Upper lobe of right lung (tissue), 1 donor: ENCODE data around the gene MAN1C1. TPM values are rescaled to one million over a fixed set of nuclear protein-coding genes. Genes with fewer than 3 reads are reported as not detected.
A peak's percentile ranks its signal among the peaks of the same experiment; 100 is the strongest.

Experiments used
- ATAC-seq: fragments of 200-7000 bp; cut with Tn5 transposase; one replicate; pipeline ENCODE4 v1.9.1; 2020; ENCODE audit warnings: mild to moderate bottlenecking, moderate library complexity
- DNase-seq: peaks from one replicate; pipeline ENCODE4 v3.0.0-alpha.2; 2020
- H3K27ac ChIP-seq: fragments of 200-600 bp; one replicate; pipeline ENCODE4 v1.8.0; 2022
- H3K27me3 ChIP-seq: fragments of 200-600 bp; one replicate; pipeline ENCODE4 v1.8.0; 2022; ENCODE audit warnings: mild to moderate bottlenecking
- H3K36me3 ChIP-seq: fragments of 200-600 bp; one replicate; pipeline ENCODE4 v1.8.0; 2022
- H3K4me1 ChIP-seq: fragments of 200-600 bp; one replicate; pipeline ENCODE4 v1.8.0; 2022
- H3K4me3 ChIP-seq: fragments of 200-600 bp; one replicate; pipeline ENCODE4 v1.8.0; 2022; ENCODE audit warnings: mild to moderate bottlenecking
- H3K9me3 ChIP-seq: fragments of 200-600 bp; one replicate; pipeline ENCODE4 v1.8.0; 2022
- CTCF ChIP-seq: fragments of 200-600 bp; IDR thresholded peaks from one replicate; pipeline ENCODE4 v1.8.0; 2022; ENCODE audit warnings: antibody characterized with exemption
- intact Hi-C: fragments of 100-400 bp; cut with DNase I; formaldehyde crosslinking; loops from one replicate; pipeline ENCODE4 v1.11.0; 2022
- total RNA-seq: library from RNA; stranded (reverse); fragmentation: NEBNext Ultra II Directional; extraction: Animal tissue kit (Norgen Biotek cat#: 25700); gene quantifications from one replicate; pipeline ENCODE4 v1.2.1, GENCODE V29; 2021
- donor health status: DM: no; HTN: yes; CAD: no; lungs with severe emphysema.

MAN1C1 gene
- total RNA-seq, 1 donor from 2014 or later = 19.7 TPM

DNA sequence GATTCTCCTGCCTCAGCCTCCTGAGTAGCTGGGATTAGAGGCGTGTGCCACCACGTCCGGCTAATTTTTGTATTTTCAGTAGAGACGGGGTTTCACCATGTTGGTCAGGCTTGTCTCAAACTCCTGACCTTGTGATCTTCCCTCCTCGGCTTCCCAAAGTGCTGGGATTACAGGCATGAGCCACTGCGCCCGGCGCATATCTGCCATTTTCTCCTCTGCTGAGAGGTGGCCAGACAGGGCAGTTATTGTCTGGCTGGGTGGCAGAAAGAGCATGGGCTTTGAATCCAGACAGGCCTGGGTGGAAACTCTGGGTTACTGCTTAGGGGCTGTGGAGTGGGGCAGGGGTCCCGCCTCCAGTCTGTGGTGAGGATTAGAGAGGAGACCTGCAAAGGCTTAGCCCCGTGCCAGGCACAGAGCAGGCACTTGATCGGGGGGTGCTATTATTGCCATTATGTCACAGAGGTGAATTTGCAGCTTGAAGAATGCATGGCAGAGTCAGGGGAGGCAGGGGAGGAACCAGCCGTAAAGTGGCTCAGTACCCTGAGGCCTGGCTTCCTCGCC lies 73.9 kb downstream of the MAN1C1 start:
- Histone ChIP-seq H3K4me3 (no peak overlapping the region), H3K27me3 (no peaks in the 10 kb centered on the region), H3K9me3 (no peaks in the 10 kb centered on the region), H3K36me3 (no peaks in the 10 kb centered on the region), H3K27ac (no peak overlapping the region), H3K4me1 (peaks cover 39% of the 10 kb centered on the region)
- ATAC-seq = no peak
- intact Hi-C loops = no loop called here
- no peak for TF ChIP-seq CTCF
- peak; percentile 46 for DNase-seq

GRCh38 chr1:25691211-25691610 lies 74.6 kb downstream of the MAN1C1 start:
- Histone ChIP-seq H3K4me1 (peaks cover 44% of the 10 kb centered on the region), H3K27me3 (no peaks in the 10 kb centered on the region), H3K4me3 (no peak overlapping the region), H3K9me3 (no peaks in the 10 kb centered on the region), H3K36me3 (no peaks in the 10 kb centered on the region), H3K27ac (no peak overlapping the region)
- ATAC-seq (no peak), DNase-seq (no peak)
- no peak for TF ChIP-seq CTCF
- intact Hi-C loops = no loop called here

GRCh38 chr1:25692560-25692959 lies 76.0 kb downstream of the MAN1C1 start:
- peaks cover 46% of the 10 kb centered on the region for H3K4me1 ChIP-seq
- no peaks in the 10 kb centered on the region for H3K9me3 ChIP-seq
- H3K27me3 ChIP-seq = no peaks in the 10 kb centered on the region
- ATAC-seq (no peak), DNase-seq (no peak)
- H3K4me3 ChIP-seq = no peak overlapping the region
- peak; percentile 38 for TF ChIP-seq CTCF
- H3K27ac ChIP-seq = no peak overlapping the region
- no peaks in the 10 kb centered on the region for H3K36me3 ChIP-seq
- intact Hi-C loops = no loop called here

DNA sequence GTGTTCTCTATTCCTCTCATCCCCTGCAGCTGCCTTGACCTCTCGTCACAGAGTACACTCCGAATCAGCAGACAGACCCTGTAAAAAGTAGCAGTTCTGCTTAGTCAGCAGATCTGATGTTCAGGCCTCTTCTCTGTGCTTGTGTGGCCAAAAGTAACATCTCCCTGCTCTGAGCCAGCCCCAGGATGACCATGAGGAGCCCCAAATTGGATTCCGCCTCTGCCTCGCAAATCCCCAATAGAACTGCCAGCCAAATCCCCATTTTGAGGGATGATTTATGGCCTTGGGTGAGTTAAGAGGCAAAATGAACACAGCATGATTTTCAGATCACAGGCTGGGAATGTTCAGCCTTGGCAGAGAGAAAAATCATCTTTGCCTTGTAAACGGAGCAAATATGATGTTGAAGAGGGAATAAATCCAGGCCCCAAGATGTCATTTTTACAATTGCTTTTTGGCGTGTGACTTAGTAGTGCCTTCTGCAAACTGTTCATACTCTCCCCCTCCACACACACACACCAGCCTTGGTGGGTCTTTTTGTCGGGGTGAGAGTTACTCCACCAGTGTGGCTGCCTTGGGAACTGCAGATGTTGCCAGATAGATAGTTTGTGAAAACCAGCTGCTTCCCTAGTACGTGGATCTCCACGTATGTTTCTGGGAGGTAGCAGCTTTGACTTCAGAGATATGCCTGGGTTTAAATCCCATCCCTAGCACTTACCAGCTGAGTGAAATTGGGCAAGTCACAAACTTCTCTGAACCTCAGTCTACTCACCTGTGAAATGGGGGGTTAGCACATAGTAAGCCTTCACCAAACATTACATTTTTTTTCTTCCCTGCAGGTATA lies 77.8 kb downstream of the MAN1C1 start:
- H3K9me3 ChIP-seq = no peaks in the 10 kb centered on the region
- H3K27ac ChIP-seq = peak overlapping the region; percentile 83
- TF ChIP-seq CTCF = peak; percentile 10
- H3K36me3 ChIP-seq = no peaks in the 10 kb centered on the region
- peaks cover 34% of the 10 kb centered on the region for H3K4me1 ChIP-seq
- DNase-seq (no peak), ATAC-seq (no peak)
- no peak overlapping the region for H3K4me3 ChIP-seq
- no peaks in the 10 kb centered on the region for H3K27me3 ChIP-seq
- intact Hi-C loops = no loop called here

DNA sequence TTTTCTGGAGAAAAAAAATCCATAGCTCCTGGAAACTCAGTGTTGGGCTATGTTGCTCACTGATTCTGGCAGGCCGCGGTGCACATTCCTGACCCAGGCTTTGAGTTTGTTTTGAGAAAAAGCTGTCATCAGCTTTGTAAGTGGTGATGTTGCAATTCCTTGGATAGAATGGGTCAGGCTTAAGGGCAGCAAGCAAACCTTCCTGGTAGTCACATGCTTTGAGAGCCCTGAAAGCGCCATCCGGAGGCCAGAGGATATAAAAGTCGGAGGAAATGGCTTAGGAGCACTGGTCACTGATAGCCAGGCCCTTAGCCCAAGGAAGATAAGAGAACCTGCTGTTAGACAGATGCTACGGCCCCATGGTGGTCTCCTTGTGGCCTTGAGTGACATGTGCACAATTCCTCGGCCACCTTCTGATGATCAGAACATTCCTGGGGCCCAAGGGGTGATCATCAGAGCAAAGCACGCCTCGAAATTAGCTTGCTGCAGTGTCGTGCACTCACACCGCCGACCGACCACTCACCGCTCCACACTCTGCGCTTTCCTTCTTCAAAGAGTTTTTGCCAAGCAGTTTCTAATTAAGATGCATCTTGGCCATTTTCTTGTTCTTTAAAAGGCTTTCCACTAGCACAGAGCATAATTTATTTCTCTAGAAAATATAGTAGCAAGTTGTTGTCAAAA lies 78.6 kb downstream of the MAN1C1 start:
- Histone ChIP-seq H3K4me1 (peaks cover 43% of the 10 kb centered on the region), H3K27ac (peak overlapping the region; percentile 83), H3K9me3 (no peaks in the 10 kb centered on the region), H3K4me3 (no peak overlapping the region), H3K36me3 (no peaks in the 10 kb centered on the region), H3K27me3 (no peaks in the 10 kb centered on the region)
- DNase-seq (peak; percentile 80), ATAC-seq (peak; percentile 87)
- intact Hi-C loops = no loop called here
- TF ChIP-seq CTCF = peak; percentile 42
